GM04503 (cell line): ENCODE data around the gene PRKAG2.
A peak's percentile ranks its signal among the peaks of the same experiment; 100 is the strongest.

Source experiments
- DNase-seq: peaks from one replicate; pipeline ENCODE4 v3.0.0-alpha.2; 2012; ENCODE audit warnings: low read depth

The PRKAG2 gene

GRCh38 chr7:151801291-151801690, 75.6 kb downstream of the PRKAG2 start:
- DNase-seq, result no peak

GRCh38 chr7:151800861-151801260, 76.1 kb downstream of the PRKAG2 start:
- no peak for DNase-seq

GRCh38 chr7:151800391-151800790, 76.5 kb downstream of the PRKAG2 start:
- DNase-seq, result no peak

- DNase-seq, result no peak
These were observed 77.4 kb downstream of the PRKAG2 start for GRCh38 chr7:151799506-151799905.

- DNase-seq, result no peak
These were observed 78.0 kb downstream of the PRKAG2 start for GRCh38 chr7:151798851-151799448.

GRCh38 chr7:151797667-151798307, 79.1 kb downstream of the PRKAG2 start:
- DNase-seq, result peak; percentile 83

- no peak for DNase-seq
These were observed 79.9 kb downstream of the PRKAG2 start for GRCh38 chr7:151796871-151797537.

GRCh38 chr7:151796091-151796870, 80.6 kb downstream of the PRKAG2 start:
- peak; percentile 45 for DNase-seq

GRCh38 chr7:151795168-151795811, 81.6 kb downstream of the PRKAG2 start:
- no peak for DNase-seq

- DNase-seq, result no peak
These were observed 82.3 kb downstream of the PRKAG2 start for GRCh38 chr7:151794508-151795167.

- DNase-seq, result no peak
These were observed 82.9 kb downstream of the PRKAG2 start for GRCh38 chr7:151793991-151794507.

GRCh38 chr7:151793531-151793951, 83.4 kb downstream of the PRKAG2 start:
- no peak for DNase-seq

GRCh38 chr7:151792636-151793035, 84.3 kb downstream of the PRKAG2 start:
- DNase-seq, result no peak

GRCh38 chr7:151792086-151792485, 84.8 kb downstream of the PRKAG2 start:
- DNase-seq, result no peak

- no peak for DNase-seq
These were observed 85.9 kb downstream of the PRKAG2 start for GRCh38 chr7:151790830-151791620.

GRCh38 chr7:151790095-151790829, 86.7 kb downstream of the PRKAG2 start:
- DNase-seq, result no peak

GRCh38 chr7:151789380-151789947, 87.5 kb downstream of the PRKAG2 start:
- no peak for DNase-seq

GRCh38 chr7:151787348-151787747, 89.6 kb downstream of the PRKAG2 start:
- no peak for DNase-seq

GRCh38 chr7:151786936-151787335, 90.0 kb downstream of the PRKAG2 start:
- DNase-seq, result no peak
